ENCODE data around the gene RREB1.

DNA sequence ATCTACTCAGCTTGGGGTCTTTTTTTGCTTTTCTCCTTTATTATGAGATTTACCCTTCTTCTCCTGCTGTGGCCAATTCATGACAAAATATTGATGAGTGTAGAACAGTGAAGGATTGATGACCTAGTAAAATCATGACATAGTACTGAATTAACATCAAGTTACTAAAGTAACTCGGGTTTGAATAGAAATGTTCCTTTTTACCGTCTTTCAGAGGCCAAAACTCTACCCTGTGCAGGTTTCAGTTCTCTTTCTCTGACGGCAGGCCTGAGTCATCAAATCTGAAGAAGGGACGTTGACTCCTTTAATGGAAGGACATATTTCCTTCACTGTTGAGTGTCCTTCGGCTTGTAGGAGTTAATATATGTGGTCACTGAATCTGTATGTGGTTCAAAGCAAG is 80.7 kb downstream of the RREB1 start:
- TF ChIP-seq, protein P1, sequence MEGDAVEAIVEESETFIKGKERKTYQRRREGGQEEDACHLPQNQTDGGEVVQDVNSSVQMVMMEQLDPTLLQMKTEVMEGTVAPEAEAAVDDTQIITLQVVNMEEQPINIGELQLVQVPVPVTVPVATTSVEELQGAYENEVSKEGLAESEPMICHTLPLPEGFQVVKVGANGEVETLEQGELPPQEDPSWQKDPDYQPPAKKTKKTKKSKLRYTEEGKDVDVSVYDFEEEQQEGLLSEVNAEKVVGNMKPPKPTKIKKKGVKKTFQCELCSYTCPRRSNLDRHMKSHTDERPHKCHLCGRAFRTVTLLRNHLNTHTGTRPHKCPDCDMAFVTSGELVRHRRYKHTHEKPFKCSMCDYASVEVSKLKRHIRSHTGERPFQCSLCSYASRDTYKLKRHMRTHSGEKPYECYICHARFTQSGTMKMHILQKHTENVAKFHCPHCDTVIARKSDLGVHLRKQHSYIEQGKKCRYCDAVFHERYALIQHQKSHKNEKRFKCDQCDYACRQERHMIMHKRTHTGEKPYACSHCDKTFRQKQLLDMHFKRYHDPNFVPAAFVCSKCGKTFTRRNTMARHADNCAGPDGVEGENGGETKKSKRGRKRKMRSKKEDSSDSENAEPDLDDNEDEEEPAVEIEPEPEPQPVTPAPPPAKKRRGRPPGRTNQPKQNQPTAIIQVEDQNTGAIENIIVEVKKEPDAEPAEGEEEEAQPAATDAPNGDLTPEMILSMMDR (IDR thresholded peaks at IDR 0.05; ENCODE audit: poor library complexity, severe bottlenecking), result no peak
- TF ChIP-seq EZH2 (IDR thresholded peaks at IDR 0.05; ENCODE audit: borderline replicate concordance, insufficient read depth, low read length, poor library complexity, severe bottlenecking) (no peak), SMC3 (conservative IDR thresholded peaks at IDR 0.05; ENCODE audit: poor library complexity) (no peak), TAF1 (IDR thresholded peaks at IDR 0.05; ENCODE audit: low read depth) (no peak), POLR2AphosphoS5 (IDR thresholded peaks at IDR 0.05) (no peak)
- TF ChIP-seq, protein P2, sequence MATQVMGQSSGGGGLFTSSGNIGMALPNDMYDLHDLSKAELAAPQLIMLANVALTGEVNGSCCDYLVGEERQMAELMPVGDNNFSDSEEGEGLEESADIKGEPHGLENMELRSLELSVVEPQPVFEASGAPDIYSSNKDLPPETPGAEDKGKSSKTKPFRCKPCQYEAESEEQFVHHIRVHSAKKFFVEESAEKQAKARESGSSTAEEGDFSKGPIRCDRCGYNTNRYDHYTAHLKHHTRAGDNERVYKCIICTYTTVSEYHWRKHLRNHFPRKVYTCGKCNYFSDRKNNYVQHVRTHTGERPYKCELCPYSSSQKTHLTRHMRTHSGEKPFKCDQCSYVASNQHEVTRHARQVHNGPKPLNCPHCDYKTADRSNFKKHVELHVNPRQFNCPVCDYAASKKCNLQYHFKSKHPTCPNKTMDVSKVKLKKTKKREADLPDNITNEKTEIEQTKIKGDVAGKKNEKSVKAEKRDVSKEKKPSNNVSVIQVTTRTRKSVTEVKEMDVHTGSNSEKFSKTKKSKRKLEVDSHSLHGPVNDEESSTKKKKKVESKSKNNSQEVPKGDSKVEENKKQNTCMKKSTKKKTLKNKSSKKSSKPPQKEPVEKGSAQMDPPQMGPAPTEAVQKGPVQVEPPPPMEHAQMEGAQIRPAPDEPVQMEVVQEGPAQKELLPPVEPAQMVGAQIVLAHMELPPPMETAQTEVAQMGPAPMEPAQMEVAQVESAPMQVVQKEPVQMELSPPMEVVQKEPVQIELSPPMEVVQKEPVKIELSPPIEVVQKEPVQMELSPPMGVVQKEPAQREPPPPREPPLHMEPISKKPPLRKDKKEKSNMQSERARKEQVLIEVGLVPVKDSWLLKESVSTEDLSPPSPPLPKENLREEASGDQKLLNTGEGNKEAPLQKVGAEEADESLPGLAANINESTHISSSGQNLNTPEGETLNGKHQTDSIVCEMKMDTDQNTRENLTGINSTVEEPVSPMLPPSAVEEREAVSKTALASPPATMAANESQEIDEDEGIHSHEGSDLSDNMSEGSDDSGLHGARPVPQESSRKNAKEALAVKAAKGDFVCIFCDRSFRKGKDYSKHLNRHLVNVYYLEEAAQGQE (IDR thresholded peaks at IDR 0.05; ENCODE audit: borderline replicate concordance), result no peak
